Measurements from ENCODE around the gene RPL26.
"Not testable (repeated sequence)": the region's sequence is repeated elsewhere in the genome, so short reads cannot be mapped to it uniquely, and the experiment has no call there.

The RPL26 gene

GRCh38 chr17:8393470-8394231 lies 10.7 kb upstream of the RPL26 start:
- peak; percentile 63 for DNase-seq

GRCh38 chr17:8392674-8393469 lies 9.9 kb upstream of the RPL26 start:
- DNase-seq = no peak

- DNase-seq = no peak
These were observed 9.3 kb upstream of the RPL26 start for GRCh38 chr17:8392274-8392673.

- no peak for DNase-seq
These were observed 8.7 kb upstream of the RPL26 start for GRCh38 chr17:8391711-8392110.

GRCh38 chr17:8387914-8388651 lies 5.1 kb upstream of the RPL26 start:
- DNase-seq = peak; percentile 24

- DNase-seq = no peak
These were observed 3.8 kb upstream of the RPL26 start for GRCh38 chr17:8386841-8387240.

- DNase-seq = no peak
These were observed 1.9 kb upstream of the RPL26 start for GRCh38 chr17:8384801-8385378.

- DNase-seq = no peak
These were observed 182 bp downstream of the RPL26 start for GRCh38 chr17:8382880-8383142.

GRCh38 chr17:8382052-8382879 lies 727 bp downstream of the RPL26 start:
- DNase-seq = no peak

- DNase-seq = no peak
These were observed 2.9 kb downstream of the RPL26 start for GRCh38 chr17:8380049-8380448.

- DNase-seq = not testable (repeated sequence)
These were observed 4.9 kb downstream of the RPL26 start for GRCh38 chr17:8378117-8378516.

- DNase-seq = no peak
These were observed 5.6 kb downstream of the RPL26 start for GRCh38 chr17:8377422-8377821.

GRCh38 chr17:8376271-8377067 lies 6.5 kb downstream of the RPL26 start, which contains the start of gene KRABD2:
KRABD2 (minus strand) TSS chr17:8376704.
- DNase-seq = peak; percentile 87

- DNase-seq = no peak
These were observed 7.2 kb downstream of the RPL26 start for GRCh38 chr17:8375738-8376259.

- DNase-seq = not testable (repeated sequence)
These were observed 9.1 kb downstream of the RPL26 start for GRCh38 chr17:8373856-8374255.

- no peak for DNase-seq
These were observed 10.6 kb downstream of the RPL26 start for GRCh38 chr17:8372422-8372821.

GRCh38 chr17:8371786-8372185 lies 11.2 kb downstream of the RPL26 start:
- DNase-seq = no peak

GRCh38 chr17:8369944-8370343 lies 13.0 kb downstream of the RPL26 start:
- no peak for DNase-seq

- DNase-seq = no peak
These were observed 14.8 kb downstream of the RPL26 start for GRCh38 chr17:8368193-8368592.

GRCh38 chr17:8366231-8366630 lies 16.8 kb downstream of the RPL26 start:
- no peak for DNase-seq

- no peak for DNase-seq
These were observed 17.9 kb downstream of the RPL26 start for GRCh38 chr17:8365143-8365542.

All from CD4-positive, alpha-beta T cell treated with Interferon gamma for 1 hour (primary cell).